HG03442 (cell line): ENCODE measurements around the gene ATP2A3.

Source experiments
- ATAC-seq: cut with Tn5 transposase; IDR thresholded peaks from one replicate; pipeline ENCODE4 v1.9.1; 2021; ENCODE audit warnings: mild to moderate bottlenecking, moderate library complexity; ENCODE audit not compliant: unreplicated experiment

The ATP2A3 gene

DNA sequence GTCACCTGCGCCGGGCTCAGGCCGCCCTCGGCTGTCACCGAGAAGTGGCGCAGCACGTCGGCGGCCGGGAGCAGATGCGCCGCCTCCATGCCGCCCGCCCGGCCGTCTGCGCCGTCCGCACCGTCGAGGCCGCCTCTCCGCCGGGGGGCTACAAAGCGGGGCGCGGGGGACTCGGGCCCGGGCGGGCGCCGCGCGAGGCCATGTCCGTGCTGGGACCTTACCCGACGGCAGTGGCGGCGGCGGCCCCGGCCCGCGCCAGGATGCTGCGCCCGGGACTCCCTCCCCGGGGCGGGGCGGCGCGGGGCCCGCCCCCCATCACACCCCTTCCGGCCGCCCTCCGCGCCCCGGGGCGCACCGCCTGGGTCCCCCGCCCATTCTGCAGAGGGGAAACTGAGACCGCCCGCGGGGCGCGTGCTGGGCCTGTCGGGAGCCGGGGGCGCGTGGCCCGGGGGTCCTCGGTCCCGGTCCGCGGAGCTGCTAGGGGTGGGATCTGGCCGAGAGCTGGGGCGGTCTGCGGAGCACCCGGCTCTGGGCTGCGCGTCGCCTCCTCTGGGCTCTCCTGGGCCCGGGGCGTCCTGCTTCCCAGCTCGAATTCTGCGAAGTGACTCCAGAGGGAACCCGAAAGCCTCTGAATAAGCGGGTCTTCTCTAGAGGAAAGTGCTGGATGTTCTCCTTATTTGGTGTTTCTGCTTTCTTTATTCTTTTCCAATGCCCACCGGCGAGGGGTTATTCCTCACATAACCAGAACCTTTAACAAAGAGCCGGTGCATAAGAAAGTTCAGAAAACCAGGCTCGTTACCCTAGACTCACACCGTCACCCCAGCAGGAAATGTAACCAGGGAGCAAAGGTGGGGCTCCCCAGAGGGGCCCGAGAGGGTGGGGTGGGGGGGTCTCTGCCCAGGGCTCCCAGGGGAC, at the start of gene ATP2A3:
Gene ATP2A3 (minus strand): TSS at position 235 of the 915 bp plus-strand sequence. CDS start 146 bp downstream, at position 89.
- peak; percentile 39 for ATAC-seq

- ATAC-seq, result no peak
These were observed 46.5 kb upstream of the ATP2A3 start for GRCh38 chr17:4010754-4011153.

DNA sequence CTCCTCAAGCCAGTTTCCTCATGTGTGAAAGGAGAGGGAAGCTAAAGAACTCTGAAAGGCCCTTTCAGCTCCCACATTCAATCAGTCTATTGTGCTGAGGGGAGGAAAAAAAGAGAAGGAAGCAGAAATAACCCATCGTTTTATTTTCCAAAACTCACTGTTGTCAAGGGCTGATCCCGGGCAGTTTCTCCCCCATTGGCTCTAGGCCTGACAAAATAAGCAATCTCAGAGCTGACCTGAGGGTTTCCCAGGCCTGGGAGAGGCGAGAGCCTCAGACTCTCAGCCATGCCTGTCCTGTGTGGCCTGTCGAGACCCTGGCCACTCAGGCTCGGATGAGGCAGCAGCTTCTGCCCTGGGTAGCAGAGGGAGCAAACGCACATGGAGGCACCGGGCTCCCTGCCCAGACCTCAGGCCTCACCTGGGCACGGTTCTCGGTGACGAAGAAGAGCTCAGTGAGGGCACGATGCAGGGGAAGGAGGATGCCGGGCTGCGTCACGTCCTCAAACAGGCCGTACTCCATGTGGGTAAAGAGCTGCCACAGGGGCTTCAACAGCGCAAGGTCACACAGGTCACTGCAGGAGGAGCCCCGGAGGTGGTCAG, 45.0 kb upstream of the ATP2A3 start:
- no peak for ATAC-seq

DNA sequence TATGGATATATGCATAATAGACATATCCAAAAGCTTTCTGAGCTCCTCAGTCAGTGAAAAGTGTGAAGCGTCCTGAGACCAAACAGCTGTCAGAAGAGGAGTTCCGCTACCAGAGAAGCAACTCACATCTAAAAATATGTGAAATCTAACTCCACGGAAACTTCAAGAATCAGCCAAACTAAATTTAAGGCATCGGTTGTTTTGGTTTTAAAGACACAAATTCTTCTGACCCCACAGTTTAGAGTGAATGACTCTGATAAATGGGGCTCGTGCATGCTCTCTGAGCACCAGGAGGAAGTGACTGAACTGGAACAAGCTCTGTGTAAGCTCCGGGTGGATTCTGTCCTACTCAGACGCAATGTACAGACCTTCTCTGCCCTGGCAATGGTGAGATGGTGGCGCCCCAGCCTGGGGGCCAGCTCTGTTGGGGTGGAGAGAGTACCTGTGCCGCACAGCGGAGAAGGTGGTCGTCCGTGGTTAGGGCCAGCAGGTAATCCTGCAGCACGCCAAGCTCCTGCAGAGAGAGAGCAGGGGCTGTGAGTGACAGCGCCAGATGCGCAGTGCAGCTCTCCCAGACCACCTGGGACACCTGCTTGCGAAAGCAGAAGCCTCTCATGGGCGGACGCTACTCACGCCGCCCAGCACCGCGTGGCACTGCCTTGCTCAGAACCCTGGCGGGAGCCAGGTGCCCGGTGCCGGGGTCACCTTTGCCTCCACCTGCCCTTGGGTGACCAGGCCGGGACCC, 44.4 kb upstream of the ATP2A3 start:
- ATAC-seq, result no peak

DNA sequence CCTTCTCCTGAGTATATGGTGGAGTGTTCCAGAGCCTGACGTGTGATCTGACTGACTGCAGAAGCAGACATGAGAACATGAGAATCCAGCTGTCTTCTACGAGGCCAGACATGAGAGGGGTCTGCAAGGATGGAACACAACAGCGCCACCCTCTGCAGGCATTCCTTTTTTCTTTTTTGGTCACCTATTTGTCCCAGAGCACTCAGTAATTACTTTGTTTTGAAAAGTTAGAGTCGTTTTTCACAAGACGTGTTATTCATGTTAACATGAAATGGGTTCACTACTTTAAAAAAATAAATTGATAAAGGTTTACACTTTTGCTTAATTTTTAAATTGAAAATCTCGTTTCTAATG, 43.8 kb upstream of the ATP2A3 start:
- no peak for ATAC-seq

GRCh38 chr17:4007346-4008081, 43.3 kb upstream of the ATP2A3 start:
- no peak for ATAC-seq

GRCh38 chr17:4006745-4007211, 42.5 kb upstream of the ATP2A3 start:
- ATAC-seq, result no peak

DNA sequence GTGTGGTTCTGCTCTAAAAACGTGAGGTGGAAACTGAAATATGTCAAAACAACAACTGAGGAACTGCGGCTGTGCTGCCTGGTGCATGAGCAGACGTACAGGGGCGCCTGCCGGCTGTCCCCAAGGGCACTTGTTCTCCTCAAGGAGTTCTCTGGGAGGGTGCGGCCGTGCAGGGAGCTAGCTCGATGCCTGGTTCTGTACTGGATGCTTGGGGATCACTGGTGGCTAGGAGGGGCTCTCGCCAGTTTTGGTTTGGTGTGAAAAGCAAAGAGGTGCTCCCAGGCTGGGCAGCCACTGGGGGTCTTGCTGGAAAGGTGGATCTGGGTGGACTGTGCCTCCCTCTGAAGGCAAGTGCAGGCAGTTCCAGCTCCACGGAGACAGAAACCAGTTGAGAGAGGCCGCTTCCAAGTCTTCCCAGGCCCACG, 41.9 kb upstream of the ATP2A3 start:
- ATAC-seq, result no peak

GRCh38 chr17:4005296-4006164, 41.3 kb upstream of the ATP2A3 start:
- ATAC-seq, result no peak

DNA sequence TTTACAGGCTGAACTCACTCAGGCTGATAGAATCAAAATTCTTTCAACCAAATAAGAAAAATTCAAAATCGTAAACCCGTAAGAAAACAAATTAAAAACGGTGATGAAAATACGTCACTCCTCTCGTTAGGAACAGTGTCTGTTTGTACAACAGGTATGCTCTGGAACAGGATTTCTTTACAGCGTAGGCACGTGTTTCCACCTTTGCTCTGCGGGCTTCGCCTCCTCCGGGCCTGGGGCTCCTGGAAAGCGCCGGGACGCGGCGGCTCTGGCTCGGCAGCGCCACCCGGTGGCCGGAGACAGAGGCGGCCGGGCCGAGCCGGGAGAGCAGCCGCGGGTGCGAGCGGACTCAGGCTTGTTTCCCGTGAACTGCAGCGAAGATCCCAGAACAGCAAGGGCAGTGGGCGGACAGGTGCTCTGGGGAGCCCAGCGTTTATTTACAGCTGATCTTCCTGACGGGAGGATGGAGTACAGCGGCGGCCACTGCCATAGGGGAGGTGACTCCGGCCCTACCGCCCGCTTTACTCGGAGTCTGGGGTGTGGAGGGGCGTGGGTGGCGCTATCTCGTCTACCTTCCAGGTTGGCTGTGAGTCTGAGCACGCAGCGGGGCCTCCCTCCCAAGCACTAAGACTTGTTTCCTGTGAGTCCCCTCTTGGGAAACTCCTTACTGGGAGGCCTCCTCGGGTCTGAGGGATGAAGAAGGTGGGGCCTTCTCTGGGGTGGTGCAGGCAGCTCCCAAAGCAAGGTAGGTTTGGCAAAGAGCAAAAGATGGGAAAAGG, 40.5 kb upstream of the ATP2A3 start:
- no peak for ATAC-seq

DNA sequence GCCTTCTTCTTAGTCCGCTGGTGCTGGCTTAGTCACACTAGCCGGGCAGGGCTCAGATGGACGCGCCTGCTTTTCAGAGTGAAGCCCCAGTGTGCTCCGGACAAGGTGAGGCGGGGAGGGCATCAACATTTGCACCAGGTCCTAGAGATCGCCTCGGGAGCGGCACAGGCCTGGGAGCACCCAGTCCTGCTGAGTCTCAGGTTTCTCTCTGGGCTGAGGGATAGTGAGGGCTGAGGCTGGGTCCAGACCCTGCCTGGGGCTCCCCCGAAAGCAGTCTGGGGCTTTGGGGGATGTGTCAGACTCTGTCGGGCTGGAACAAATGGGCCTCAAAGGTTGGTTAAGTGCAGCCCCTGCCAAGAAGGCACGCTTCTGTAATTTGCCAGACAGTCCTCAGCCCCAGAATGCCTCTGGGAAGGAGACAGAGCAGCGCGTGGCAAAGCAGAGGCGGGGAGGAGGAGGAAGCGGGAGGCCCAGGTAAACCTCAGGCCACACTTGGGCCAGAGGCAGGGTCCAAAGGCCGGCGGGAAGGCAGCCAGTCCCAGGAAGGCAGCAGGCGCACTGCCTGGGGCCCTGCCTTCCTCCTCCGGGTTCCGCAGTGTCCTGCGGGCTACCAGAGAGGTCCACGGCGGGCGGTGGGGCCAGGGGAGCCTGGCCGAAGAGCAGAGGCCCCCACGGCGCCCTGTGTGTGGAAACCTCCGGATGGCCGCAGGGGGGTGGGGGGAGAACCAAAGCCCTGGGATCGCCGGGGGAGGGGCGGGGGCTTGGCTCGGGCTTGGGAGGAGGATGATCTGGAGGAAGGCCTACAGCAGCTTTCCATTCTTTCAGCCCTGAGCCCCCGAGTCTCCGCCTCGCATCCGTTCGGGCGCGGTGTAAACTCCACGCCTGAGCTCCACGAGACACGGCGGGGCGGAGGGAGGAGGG, 39.5 kb upstream of the ATP2A3 start:
- ATAC-seq, result no peak

DNA sequence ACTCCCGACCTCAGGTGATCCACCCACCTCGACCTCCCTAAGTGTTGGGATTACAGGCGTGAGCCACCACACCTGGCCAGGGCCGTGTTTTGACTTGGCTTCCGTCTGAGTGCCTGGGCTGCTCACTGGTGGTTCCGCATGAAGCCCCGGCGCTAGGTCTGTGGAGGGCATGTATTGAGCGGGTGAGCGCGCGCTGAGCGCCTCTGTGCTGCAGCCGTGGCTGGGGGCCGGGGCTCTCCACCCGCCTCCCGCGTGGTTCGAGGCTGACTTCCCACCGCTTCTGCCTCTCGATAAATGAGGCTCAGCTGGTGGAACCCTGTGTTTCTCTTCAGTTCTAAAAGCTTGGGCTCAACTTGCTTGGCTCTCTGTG, 38.9 kb upstream of the ATP2A3 start:
- ATAC-seq, result no peak

DNA sequence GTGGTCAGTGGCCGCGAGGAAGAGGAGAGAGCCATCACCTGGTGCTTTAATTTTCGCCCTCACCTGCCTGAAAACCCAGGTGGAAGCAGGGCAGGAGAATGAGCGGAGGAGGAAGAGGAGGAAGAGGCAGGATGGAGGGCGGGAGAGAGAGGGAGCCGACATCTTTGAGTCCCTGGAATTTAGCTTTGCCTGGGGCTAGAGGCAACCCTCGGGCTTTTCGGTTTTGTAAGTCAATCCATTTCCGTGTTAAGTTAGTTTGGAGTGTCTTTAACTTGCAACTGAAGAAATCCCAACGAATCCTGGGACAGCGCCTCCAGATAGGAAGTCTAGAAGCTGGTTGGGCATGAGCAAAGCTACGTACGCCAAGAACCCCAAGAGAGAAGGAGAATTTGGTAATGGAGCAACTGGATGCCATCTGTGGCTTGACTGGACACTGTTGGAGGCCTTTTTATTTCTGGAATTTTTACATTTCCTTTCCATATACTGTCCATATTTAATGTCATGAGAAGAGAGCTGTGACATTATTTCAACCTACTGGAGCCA, 36.9 kb upstream of the ATP2A3 start:
- ATAC-seq, result no peak

DNA sequence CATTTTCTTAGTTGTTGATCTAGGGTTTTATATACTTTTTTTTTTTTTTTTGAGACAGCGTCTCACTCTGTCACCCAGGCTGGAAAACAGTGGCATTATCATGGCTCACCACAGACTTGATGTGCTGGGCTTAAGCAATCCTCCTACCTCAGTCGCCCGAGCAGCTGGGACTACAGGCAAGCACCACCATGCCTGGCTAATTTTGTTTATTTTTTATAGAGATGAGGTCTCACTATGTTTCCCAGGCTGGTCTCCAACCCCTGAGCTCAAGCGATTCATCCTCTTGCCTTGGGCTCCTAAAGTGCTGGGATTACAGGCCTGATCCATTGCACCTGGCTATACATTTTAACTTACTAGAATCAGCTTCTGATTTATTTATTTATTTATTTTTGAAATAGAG, 34.2 kb upstream of the ATP2A3 start:
- no peak for ATAC-seq

DNA sequence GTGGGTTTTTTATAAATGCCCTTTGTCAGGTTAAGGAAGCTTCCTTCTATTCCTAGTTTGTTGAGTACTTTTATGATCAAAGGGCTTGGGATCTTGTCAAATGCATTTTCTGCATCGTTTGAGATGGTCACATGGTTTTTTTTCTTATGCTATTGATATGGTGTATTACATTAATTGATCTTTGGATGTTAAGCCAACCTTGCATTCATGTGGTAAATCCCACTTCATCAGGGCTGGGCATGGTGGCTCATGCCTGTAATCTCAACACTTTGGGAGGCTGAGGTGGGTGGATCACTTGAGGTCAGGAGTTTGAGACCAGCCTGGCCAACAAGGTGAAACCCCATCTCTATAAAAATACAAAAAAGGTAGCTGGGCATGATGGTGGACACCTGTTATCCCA, 30.8 kb upstream of the ATP2A3 start:
- no peak for ATAC-seq

GRCh38 chr17:3994221-3994576, 30.0 kb upstream of the ATP2A3 start:
- no peak for ATAC-seq

- no peak for ATAC-seq
These were observed 29.4 kb upstream of the ATP2A3 start for GRCh38 chr17:3993493-3994220.
